ENCODE measurements around the gene SLC25A42. TPM values are rescaled to one million over a fixed set of nuclear protein-coding genes. Genes with fewer than 3 reads are reported as not detected.

The SLC25A42 gene
- total and polyA plus RNA-seq, 2 experiments from 2014 or later, result 5.9 to 6.9 TPM

DNA sequence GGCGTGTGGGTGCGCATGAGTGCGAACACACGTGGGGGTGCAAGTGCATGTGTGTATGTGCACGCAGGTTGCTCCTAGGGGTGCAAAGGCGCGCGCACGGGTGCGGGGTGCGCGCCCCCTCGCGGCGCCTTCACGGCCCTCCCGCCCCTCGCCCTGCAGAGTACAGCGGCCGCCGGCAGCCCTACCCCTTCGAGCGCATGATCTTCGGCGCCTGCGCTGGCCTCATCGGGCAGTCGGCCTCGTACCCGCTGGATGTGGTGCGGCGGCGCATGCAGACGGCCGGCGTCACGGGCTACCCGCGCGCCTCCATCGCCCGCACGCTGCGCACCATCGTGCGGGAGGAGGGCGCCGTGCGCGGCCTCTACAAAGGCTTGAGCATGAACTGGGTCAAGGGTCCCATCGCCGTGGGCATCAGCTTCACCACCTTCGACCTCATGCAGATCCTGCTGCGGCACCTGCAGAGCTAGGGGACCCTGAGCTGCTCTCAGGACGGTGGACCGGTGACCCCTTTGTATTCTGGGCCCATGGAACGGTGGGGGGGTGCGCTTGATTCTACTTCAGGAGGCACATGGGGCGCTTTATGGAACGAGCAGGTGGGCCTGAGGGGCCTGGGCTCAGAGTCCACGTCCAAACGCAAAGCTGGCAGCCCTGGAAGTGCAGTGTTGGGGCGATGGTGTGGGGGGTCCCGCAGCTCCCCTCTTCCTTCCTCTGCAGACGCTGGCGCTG, 46.8 kb downstream of the SLC25A42 start:
- in situ Hi-C loops (cut with MboI), result no loop called here
- 72 to 76% methylated on average over 41 to 66 of the region's 66 CpGs for WGBS, 2 experiments (ENCODE audit: low coverage in 1 of 2, low lambda C conversion rate in 2 of 2, missing lambda C conversion rate in 2 of 2)
- no peak overlapping the region for H3K9ac ChIP-seq
- no peak for TF ChIP-seq EZH2 (IDR thresholded peaks at IDR 0.05; ENCODE audit: insufficient read depth, poor library complexity, severe bottlenecking)
- TF ChIP-seq EZH2phosphoT487 (IDR thresholded peaks at IDR 0.05; ENCODE audit: insufficient read depth, low read depth), result no peak
- no peak overlapping the region for H2AFZ ChIP-seq
- H3F3A ChIP-seq (ENCODE audit: insufficient read depth), result no peaks in the 10 kb centered on the region
- no peaks in the 10 kb centered on the region; the same call in 1 of the 2 replicates for H3K4me1 ChIP-seq (ENCODE audit: insufficient read depth)
- no peak overlapping the region for H3K4me2 ChIP-seq (ENCODE audit: unreplicated experiment)
- H4K20me1 ChIP-seq (ENCODE audit: insufficient read depth), result no peaks in the 10 kb centered on the region
- no peak overlapping the region for H3K27ac ChIP-seq
- no peaks in the 10 kb centered on the region for H3K27me3 ChIP-seq (replicated peaks; ENCODE audit: insufficient read depth)
- no peaks in the 10 kb centered on the region for H3K79me2 ChIP-seq (ENCODE audit: insufficient read depth)
- H3K36me3 ChIP-seq (ENCODE audit: low read depth), result no peaks in the 10 kb centered on the region
- DNase-seq, result no peak
- no peak overlapping the region for H3K4me3 ChIP-seq
- H3K9me3 ChIP-seq (ENCODE audit: low read depth), result no peaks in the 10 kb centered on the region
- H3K9me2 ChIP-seq (ENCODE audit: insufficient read depth), result no peaks in the 10 kb centered on the region

DNA sequence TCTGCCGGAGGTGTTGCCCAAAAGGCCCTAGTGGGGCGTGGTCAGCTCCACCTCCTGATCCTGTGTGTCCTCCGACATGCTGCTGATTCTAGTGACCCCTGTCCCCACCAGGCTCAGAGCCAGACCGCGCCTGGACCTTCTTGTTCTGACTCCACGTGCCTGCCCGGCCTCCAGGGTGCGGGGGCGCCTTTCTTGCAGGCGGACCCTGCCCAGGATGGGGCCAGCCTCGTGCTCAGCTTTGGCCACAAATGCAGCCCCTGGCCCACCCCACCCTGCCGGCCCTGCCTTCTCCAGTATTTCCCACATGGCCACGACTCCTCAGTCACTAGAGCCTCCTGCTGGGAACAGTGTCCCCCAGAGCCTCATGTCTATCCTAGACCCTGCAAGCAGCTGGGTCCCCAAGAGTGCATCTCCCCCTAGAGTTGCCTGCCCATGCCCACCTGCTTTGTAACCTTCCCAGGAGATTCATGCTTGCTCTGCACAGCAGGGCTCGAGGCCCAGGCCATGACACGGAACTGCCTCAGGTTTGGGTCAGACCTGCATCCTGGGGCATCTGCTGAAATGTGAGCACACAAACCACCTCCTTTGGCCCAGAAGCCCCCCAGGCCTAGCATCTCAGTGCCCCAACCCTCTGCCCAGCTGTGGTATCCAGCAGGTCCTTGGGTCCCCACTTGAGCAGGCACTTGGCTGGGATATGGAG, 47.5 kb downstream of the SLC25A42 start:
- 62 to 68% methylated on average over 12 to 15 of the region's 15 CpGs for WGBS, 2 experiments (ENCODE audit: low coverage in 1 of 2, low lambda C conversion rate in 2 of 2, missing lambda C conversion rate in 2 of 2)
- Histone ChIP-seq H3K9me3 (ENCODE audit: low read depth) (no peaks in the 10 kb centered on the region), H3F3A (ENCODE audit: insufficient read depth) (no peaks in the 10 kb centered on the region), H3K36me3 (ENCODE audit: low read depth) (no peaks in the 10 kb centered on the region), H3K9ac (no peak overlapping the region), H3K4me3 (no peak overlapping the region), H4K20me1 (ENCODE audit: insufficient read depth) (no peaks in the 10 kb centered on the region), H3K4me2 (ENCODE audit: unreplicated experiment) (no peak overlapping the region), H3K9me2 (ENCODE audit: insufficient read depth) (no peaks in the 10 kb centered on the region), H3K27me3 (replicated peaks; ENCODE audit: insufficient read depth) (no peaks in the 10 kb centered on the region), H3K4me1 (ENCODE audit: insufficient read depth) (no peaks in the 10 kb centered on the region; the same call in 1 of the 2 replicates), H2AFZ (no peak overlapping the region), H3K79me2 (ENCODE audit: insufficient read depth) (no peaks in the 10 kb centered on the region), H3K27ac (no peak overlapping the region)
- no peak for TF ChIP-seq EZH2 (IDR thresholded peaks at IDR 0.05; ENCODE audit: insufficient read depth, poor library complexity, severe bottlenecking)
- TF ChIP-seq EZH2phosphoT487 (IDR thresholded peaks at IDR 0.05; ENCODE audit: insufficient read depth, low read depth), result no peak
- in situ Hi-C loops (cut with MboI), result no loop called here
- DNase-seq, result no peak

DNA sequence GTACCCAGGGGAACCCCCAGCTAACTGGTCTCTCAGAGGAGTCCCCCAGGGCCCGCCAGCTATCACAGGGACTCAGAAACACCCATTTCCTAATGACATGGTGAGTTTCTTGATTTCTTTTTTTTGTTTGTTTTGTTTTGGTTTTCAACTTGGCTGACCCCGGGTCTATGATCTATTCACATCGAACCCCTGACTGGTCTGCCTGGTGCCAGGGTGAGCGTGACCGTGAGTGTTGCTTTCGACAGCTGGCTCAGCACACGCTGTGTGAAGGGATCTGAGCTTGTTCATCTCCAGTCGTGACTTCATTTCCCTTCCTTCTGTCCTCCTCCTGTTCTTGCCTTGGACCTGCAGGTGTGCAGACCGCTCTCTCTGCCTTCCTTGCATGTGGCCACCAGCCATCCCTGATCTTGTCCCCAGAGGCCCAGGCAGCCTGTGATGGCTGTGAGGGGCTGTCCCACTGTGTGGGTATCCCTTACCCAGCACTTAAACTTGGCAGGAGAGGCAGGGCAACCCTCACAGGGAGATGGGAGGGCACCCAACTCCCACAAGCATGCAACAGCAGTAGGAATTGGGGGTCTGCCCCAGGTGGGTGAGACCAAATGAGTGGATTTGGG, 48.3 kb downstream of the SLC25A42 start:
- Histone ChIP-seq H2AFZ (no peak overlapping the region), H3K36me3 (ENCODE audit: low read depth) (no peaks in the 10 kb centered on the region), H3K9me2 (ENCODE audit: insufficient read depth) (no peaks in the 10 kb centered on the region), H3K27ac (no peak overlapping the region), H3K79me2 (ENCODE audit: insufficient read depth) (no peaks in the 10 kb centered on the region), H3F3A (ENCODE audit: insufficient read depth) (no peaks in the 10 kb centered on the region), H3K27me3 (replicated peaks; ENCODE audit: insufficient read depth) (no peaks in the 10 kb centered on the region), H3K4me1 (ENCODE audit: insufficient read depth) (no peaks in the 10 kb centered on the region; the same call in 1 of the 2 replicates), H3K4me3 (no peak overlapping the region), H3K9me3 (ENCODE audit: low read depth) (no peaks in the 10 kb centered on the region), H4K20me1 (ENCODE audit: insufficient read depth) (no peaks in the 10 kb centered on the region), H3K4me2 (ENCODE audit: unreplicated experiment) (no peak overlapping the region), H3K9ac (no peak overlapping the region)
- no peak for DNase-seq
- TF ChIP-seq EZH2phosphoT487 (IDR thresholded peaks at IDR 0.05; ENCODE audit: insufficient read depth, low read depth) (no peak), EZH2 (IDR thresholded peaks at IDR 0.05; ENCODE audit: insufficient read depth, poor library complexity, severe bottlenecking) (no peak)
- in situ Hi-C loops (cut with MboI), result no loop called here
- 69 to 74% methylated on average over 9 of the region's 9 CpGs for WGBS, 2 experiments (ENCODE audit: low coverage in 1 of 2, low lambda C conversion rate in 2 of 2, missing lambda C conversion rate in 2 of 2)

DNA sequence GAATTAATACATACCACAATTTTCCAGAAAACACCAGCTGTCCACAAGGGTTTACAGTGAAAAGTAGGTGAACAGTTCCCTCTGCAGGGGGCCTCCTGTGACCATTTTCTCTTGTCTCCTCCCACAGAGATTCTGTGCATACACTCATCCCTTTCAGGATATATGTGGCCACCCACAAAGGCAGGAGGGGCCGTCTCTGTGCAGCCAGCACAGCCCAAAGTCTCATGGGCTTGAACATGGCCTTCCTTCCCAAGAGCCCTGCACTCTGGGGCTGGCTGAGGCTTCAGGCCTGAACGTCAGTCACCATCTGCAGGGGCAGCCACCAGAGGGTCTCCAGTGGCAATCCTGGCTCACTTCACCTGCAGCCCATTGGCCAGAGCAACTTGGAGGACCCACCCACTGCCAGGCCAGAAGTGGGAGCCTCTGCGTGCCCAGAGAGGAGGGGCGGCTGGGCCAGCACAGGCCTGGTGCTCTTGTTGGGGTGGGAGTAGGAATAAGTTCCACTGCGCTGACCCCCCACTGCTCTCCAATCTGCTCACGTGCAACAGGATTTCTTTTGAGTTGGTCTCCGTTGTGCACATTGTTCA, 49.3 kb downstream of the SLC25A42 start:
- peak; percentile 64 for DNase-seq

More for the DNA sequence above, 49.3 kb downstream of the SLC25A42 start:
- no peak overlapping the region for H3K27ac ChIP-seq
- no peaks in the 10 kb centered on the region for H3K27me3 ChIP-seq (replicated peaks; ENCODE audit: insufficient read depth)
- no peaks in the 10 kb centered on the region for H3F3A ChIP-seq (ENCODE audit: insufficient read depth)
- no peak overlapping the region for H3K9ac ChIP-seq
- no peaks in the 10 kb centered on the region for H3K36me3 ChIP-seq (ENCODE audit: low read depth)
- no peaks in the 10 kb centered on the region for H3K79me2 ChIP-seq (ENCODE audit: insufficient read depth)
- in situ Hi-C loops (cut with MboI), result no loop called here
- H4K20me1 ChIP-seq (ENCODE audit: insufficient read depth), result no peaks in the 10 kb centered on the region
- no peaks in the 10 kb centered on the region for H3K9me3 ChIP-seq (ENCODE audit: low read depth)
- H3K4me3 ChIP-seq, result no peak overlapping the region
- no peak overlapping the region for H3K4me2 ChIP-seq (ENCODE audit: unreplicated experiment)
- H3K4me1 ChIP-seq (ENCODE audit: insufficient read depth), result no peaks in the 10 kb centered on the region; the same call in 1 of the 2 replicates
- H3K9me2 ChIP-seq (ENCODE audit: insufficient read depth), result no peaks in the 10 kb centered on the region
- TF ChIP-seq EZH2phosphoT487 (IDR thresholded peaks at IDR 0.05; ENCODE audit: insufficient read depth, low read depth) (no peak), EZH2 (IDR thresholded peaks at IDR 0.05; ENCODE audit: insufficient read depth, poor library complexity, severe bottlenecking) (no peak)
- no peak overlapping the region for H2AFZ ChIP-seq
- WGBS, 2 experiments (ENCODE audit: low coverage in 1 of 2, low lambda C conversion rate in 2 of 2, missing lambda C conversion rate in 2 of 2), result 35 to 43% methylated on average over 7 of the region's 7 CpGs

Measured in GM23248 (cell line).